GF-D8 (cell line): ENCODE measurements around the gene PKN3.
"Not testable (repeated sequence)": the region's sequence is repeated elsewhere in the genome, so short reads cannot be mapped to it uniquely, and the experiment has no call there.

Experiments used
- DNase-seq: peaks from one replicate; lab custom pipeline; 2025; lab: John Stamatoyannopoulos, UW

The PKN3 gene

DNA sequence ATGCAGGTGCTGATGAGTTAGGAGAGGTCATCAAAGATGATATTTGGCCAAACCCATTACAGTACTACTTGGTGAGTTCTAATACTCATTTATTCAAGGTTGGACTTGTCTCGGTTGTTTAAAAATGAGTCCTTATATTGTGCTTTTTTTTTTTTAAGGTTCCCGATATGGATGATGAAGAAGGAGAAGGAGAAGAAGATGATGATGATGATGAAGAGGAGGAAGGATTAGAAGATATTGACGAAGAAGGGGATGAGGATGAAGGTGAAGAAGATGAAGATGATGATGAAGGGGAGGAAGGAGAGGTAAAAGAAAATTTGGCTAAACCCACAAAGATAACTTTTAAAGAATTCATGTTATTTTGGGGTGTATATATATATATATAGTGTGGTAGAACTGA lies 8.6 kb upstream of the PKN3 start:
- DNase-seq: not testable (repeated sequence)

DNA sequence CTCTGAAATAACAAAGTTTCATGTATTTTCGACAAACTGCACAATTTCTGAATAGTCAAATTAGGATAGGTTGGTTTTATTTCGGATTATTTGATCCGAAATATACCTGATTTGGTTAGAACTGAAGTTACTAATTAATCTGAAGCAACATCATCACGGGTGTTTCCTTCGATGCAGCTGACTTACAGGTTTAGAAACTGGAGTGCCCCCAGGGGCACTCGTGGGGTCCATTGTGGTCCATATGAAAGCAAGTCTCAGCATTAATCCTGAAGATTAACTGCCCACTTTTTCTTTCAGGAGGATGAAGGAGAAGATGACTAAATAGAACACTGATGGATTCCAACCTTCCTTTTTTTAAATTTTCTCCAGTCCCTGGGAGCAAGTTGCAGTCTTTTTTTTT lies 8.0 kb upstream of the PKN3 start:
- DNase-seq: no peak

GRCh38 chr9:128696923-128697707 lies 5.2 kb upstream of the PKN3 start:
- no peak for DNase-seq

DNA sequence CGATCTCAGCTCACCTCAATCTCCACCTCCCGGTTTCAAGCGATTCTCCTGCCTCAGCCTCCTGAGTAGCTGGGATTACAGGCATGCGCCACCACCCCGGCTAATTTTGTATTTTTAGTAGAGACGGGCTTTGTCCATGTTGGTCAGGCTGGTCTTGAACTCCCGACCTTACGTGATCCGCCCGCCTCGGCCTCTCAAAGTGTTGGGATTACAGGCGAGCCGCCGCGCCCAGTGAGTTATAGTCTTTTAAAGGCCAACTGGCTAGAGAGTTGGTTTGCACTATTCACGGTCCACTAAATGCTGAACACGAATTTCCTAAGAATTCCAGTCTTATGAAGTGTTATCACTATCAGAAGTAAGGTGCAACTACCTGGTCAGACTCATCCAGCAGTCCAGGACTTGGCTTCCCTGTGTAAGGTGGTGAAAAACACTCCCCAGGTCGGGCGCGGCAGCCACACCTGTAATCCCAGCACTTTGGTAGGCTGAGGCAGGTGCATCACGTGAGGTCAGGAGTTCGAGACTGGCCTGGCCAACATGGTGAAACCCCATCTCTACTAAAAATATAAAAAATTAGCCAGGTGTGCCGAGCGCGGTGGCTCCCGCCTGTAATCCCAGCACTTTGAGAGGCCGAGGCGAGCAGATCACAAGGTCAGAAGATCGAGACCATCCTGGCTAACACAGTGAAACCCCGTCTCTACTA lies 3.1 kb upstream of the PKN3 start:
- not testable (repeated sequence) for DNase-seq

DNA sequence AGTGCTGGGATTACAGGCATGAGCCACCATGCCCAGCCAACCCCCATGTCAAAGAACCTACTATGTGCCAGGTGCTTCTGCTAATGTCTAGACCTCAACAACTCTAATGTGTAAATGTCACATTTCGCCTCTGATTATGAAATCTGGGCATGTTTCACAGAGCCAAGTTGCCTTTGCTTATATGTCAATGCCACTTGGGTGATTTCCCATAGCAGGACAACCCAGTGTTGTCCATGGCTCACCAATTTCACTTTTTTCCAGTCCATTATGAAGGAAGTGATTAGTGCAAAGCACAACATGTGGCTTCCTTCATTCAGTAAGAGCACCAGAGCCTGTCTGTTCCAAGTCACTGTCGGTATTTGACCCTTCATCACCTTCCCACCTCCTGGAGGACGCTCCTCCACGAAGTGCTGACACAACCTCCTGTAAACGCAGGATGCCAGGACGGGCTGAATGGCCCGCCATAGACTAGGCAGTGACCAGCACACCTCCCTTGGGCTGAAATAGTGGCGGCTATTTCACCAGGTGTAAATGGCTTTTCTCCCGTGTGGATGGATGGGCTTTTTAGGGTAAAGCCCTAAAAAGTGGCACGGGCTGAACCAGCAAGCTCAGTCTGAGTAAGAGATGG lies 962 bp upstream of the PKN3 start:
- DNase-seq: no peak

DNA sequence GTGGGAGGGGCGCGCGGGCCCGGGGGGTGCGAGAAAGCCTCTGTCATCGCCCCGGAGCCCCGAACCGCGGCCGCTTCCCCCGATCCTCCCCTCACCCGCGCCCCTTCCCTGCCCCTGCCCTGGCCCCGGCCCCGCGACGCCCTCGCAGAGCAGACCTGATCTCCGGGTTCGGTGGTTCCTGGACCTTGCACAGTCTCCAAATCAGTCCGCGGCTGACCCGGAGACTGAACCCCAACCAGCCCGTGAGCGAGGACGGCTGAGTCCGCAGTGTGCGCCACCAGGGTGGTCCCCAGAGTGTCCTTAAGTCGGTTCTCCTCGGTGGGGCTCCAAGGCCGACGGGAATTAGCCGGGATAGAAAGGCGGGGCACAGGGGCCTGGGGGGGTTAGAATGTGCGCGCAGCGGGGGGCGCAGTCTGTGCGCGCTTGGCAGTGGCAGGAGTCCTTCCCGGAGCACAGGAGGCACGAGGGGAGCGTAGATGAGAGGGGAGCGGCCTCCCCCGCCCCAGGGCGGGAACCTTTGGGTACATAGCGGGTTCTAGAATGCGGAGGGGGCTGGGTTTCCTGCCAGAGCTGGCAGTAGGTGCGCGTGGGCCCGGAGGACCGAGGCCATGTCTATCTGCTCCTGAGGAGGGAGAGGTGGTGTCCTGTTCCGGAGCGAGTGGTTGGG lies 779 bp downstream of the PKN3 start:
- no peak for DNase-seq

- no peak for DNase-seq
Measured at GRCh38 chr9:128703616-128704355, 1.5 kb downstream of the PKN3 start.

DNA sequence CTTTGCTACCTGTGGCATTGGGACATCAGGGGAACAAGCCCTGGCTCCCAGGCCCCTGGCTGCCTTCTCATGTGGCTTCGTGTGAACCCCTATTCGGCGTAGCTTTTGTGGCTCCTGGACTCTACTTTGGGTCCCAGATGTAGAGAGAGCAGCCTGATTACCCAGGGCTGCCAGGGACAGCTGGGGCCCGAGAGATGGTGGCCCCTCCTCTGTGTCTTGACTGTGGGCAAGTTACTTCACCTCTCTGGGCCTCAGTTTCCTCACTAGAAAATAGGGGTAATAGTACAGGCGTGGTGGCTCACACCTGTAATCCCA lies 2.0 kb downstream of the PKN3 start:
- no peak for DNase-seq

DNA sequence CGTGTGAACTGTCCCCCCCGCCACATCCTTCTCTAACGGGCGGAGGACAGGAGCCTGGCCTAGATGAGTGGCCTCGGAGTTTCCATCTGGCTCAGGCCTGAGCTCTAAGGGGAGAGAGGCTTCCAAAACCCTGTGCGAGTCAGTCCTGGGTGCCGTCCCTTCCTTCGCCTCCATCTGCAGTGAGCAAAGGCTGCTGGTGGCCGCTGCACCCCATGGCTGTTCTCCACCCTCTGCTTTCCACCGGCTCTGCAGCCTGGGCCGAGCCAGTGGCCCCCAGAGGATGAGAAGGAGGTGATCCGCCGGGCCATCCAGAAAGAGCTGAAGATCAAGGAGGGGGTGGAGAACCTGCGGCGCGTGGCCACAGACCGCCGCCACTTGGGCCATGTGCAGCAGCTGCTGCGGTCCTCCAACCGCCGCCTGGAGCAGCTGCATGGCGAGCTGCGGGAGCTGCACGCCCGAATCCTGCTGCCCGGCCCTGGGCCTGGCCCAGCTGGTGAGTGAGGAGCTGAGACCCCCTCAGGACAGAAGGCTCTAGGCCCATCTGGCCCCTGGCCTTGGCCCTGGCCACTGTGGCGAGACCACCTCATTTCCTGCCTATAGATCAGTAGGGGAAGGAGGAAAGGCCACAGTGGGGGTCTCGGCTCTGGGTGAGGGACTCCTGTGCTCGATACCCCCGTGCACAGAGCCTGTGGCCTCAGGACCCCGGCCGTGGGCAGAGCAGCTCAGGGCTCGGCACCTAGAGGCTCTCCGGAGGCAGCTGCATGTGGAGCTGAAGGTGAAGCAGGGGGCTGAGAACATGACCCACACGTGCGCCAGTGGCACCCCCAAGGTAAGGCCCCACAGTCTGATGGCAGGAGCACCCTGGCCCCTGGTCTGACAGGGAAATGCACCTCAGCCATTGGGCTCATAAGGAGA lies 3.0 kb downstream of the PKN3 start:
- DNase-seq: no peak

- no peak for DNase-seq
Measured at GRCh38 chr9:128706045-128706444, 3.7 kb downstream of the PKN3 start.

DNA sequence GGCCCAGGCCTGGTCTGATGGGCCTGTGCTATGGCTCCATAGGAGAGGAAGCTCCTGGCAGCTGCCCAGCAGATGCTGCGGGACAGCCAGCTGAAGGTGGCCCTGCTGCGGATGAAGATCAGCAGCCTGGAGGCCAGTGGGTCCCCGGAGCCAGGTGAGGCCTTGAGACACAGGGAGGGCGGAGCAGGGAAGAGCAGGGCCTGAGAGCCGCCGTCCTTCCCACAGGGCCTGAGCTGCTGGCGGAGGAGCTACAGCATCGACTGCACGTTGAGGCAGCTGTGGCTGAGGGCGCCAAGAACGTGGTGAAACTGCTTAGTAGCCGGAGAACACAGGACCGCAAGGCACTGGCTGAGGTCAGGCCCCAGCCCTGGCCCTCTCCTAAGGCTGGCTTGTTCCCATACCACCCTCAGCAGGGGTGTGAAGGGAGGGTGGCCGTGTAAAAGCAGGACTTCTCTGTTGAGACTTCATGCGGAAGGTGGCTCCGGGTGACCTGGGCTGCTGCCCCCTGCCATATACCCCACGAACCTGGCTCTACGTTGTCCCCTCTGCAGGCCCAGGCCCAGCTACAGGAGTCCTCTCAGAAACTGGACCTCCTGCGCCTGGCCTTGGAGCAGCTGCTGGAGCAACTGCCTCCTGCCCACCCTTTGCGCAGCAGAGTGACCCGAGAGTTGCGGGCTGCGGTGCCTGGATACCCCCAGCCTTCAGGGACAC lies 4.5 kb downstream of the PKN3 start:
- no peak for DNase-seq

DNA sequence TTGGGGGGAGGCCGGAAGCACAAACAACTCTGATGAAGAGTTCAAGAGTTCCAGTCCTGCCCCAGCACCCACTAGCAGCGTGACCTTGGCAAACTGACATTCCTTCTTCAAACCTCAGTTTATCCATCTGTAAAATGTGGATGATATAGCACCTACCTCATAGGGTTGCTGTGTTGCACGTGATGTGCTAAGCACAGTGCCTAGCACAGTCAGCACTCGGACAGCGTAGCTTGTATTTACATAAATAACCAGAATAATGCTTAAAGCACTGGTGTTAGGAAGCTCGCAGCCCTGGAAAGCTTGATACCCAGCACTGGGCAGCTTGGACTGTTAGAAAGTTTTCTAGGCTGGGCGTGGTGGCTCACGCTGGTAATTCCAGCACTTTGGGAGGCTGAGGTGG lies 5.1 kb downstream of the PKN3 start:
- no peak for DNase-seq

- no peak for DNase-seq
Measured at GRCh38 chr9:128712451-128713410, 10.4 kb downstream of the PKN3 start.

- no peak for DNase-seq
Measured at GRCh38 chr9:128713411-128713780, 11.1 kb downstream of the PKN3 start.

- DNase-seq: no peak
Measured at GRCh38 chr9:128713941-128714573, 11.8 kb downstream of the PKN3 start.

GRCh38 chr9:128714586-128715435 lies 12.5 kb downstream of the PKN3 start:
- no peak for DNase-seq

GRCh38 chr9:128715436-128715750 lies 13.1 kb downstream of the PKN3 start:
- DNase-seq: no peak
